ENCODE results near the gene FOLR3.
"Not testable (repeated sequence)": the region's sequence is repeated elsewhere in the genome, so short reads cannot be mapped to it uniquely, and the experiment has no call there.

FOLR3 gene

GRCh38 chr11:72123117-72123653, 12.3 kb upstream of the FOLR3 start:
- no peak for DNase-seq (ENCODE audit: low read depth in 1 of 2, low spot score in 1 of 2)

GRCh38 chr11:72124046-72124445, 11.5 kb upstream of the FOLR3 start:
- DNase-seq (ENCODE audit: low read depth in 1 of 2, low spot score in 1 of 2), result no peak

GRCh38 chr11:72125956-72126355, 9.6 kb upstream of the FOLR3 start:
- no peak for DNase-seq (ENCODE audit: low read depth in 1 of 2, low spot score in 1 of 2)

- no peak for DNase-seq (ENCODE audit: low read depth in 1 of 2, low spot score in 1 of 2)
Measured at GRCh38 chr11:72127923-72128322, 7.6 kb upstream of the FOLR3 start.

- DNase-seq (ENCODE audit: low read depth in 1 of 2, low spot score in 1 of 2), result no peak
Measured at GRCh38 chr11:72129381-72129780, 6.1 kb upstream of the FOLR3 start.

GRCh38 chr11:72132646-72133045, 2.9 kb upstream of the FOLR3 start:
- DNase-seq (ENCODE audit: low read depth in 1 of 2, low spot score in 1 of 2), result no peak

- DNase-seq (ENCODE audit: low read depth in 1 of 2, low spot score in 1 of 2), result no peak
Measured at GRCh38 chr11:72135891-72136683, 562 bp downstream of the FOLR3 start.

DNA sequence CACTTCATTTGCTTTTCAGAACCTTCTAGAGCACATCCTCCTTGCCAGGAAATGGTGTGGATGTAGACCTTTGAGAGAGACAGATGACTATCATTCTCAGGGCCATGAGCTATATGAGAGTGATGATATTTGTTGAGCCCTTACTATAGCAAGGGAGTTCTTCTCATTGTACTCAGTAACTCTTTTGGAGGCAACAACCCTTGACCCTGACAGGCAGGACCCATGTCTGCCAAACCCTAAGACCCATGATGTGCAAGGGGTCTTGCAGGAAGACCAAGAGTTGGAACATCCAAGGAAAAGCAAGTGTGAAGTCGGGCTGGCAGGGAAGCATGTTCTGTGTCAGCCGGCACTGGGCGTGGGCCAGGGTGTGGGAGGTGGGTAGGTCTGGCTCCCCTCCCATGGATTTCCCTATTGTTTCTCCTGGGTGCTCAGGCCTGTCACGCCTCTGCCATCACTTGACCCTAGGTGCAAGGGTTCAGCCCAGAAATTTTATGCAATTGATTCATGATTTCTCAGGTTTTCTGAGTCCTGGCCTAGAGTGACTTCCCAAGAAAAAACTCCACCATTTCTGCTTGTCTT, 1.2 kb downstream of the FOLR3 start:
- no peak for DNase-seq (ENCODE audit: low read depth in 1 of 2, low spot score in 1 of 2)

GRCh38 chr11:72138821-72139390, 3.4 kb downstream of the FOLR3 start:
- no peak for DNase-seq (ENCODE audit: low read depth in 1 of 2, low spot score in 1 of 2)

GRCh38 chr11:72139500-72139899, 4.0 kb downstream of the FOLR3 start:
- DNase-seq (ENCODE audit: low read depth in 1 of 2, low spot score in 1 of 2), result no peak

DNA sequence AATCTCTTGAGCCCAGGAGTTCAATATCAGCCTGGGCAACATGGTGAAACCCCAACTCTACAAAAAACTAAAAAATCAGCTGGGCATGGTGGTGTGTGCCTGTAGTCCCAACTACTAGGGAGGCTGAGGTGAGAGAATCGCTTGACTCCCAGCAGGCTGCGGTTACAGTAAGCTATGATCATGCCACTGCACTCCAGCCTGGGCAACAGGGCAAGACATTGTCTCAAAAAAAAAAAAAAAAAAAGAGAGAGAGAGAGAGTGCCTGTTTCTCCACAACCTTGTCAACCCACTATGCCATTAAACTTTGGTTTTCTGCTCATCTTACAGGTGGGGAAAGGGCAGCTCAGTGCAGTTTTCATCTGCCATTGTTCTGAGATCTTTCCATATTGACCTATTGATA, 5.1 kb downstream of the FOLR3 start:
- DNase-seq (ENCODE audit: low read depth in 1 of 2, low spot score in 1 of 2), result no peak

DNA sequence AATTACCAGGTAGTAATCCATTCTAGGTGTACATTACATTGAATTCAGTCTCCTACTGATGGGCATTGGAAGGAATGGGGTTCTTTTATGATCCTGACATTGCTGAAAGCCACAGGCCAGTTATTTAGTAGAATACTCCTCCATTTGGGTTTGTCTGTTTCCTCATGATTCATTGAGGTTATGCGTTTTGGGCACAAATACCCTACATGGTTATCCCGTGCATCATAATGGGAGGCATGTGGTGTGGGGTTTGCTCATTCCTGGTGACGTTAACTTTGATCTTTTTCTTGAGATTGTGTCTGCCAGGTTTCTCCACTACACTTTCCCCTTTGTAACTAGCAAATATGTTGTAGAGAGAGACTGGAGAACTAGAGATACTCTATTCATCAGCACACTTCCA, 5.5 kb downstream of the FOLR3 start:
- no peak for DNase-seq (ENCODE audit: low read depth in 1 of 2, low spot score in 1 of 2)

DNA sequence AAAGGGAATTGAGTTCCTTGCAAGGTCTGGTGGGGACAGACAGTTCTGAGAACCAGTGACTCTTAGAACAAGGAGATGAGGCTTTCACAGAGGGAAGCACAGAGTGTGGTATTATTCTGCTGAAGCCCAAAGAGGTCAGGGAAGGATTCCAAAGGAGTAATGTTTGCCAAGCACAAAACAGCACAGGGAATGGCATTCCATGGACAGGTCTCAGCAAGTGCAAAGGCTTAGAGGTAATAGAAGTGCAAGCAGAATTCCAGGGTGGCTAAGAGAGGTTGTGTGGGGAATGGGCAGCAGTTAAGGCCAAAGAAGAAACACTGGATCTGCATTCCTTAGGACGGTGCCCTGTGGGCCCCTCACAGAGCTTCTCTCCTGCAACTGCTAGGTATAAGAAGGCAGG, 6.6 kb downstream of the FOLR3 start:
- DNase-seq (ENCODE audit: low read depth in 1 of 2, low spot score in 1 of 2), result not testable (repeated sequence)

- DNase-seq (ENCODE audit: low read depth in 1 of 2, low spot score in 1 of 2), result not testable (repeated sequence)
Measured at GRCh38 chr11:72142543-72142942, 7.0 kb downstream of the FOLR3 start.

DNA sequence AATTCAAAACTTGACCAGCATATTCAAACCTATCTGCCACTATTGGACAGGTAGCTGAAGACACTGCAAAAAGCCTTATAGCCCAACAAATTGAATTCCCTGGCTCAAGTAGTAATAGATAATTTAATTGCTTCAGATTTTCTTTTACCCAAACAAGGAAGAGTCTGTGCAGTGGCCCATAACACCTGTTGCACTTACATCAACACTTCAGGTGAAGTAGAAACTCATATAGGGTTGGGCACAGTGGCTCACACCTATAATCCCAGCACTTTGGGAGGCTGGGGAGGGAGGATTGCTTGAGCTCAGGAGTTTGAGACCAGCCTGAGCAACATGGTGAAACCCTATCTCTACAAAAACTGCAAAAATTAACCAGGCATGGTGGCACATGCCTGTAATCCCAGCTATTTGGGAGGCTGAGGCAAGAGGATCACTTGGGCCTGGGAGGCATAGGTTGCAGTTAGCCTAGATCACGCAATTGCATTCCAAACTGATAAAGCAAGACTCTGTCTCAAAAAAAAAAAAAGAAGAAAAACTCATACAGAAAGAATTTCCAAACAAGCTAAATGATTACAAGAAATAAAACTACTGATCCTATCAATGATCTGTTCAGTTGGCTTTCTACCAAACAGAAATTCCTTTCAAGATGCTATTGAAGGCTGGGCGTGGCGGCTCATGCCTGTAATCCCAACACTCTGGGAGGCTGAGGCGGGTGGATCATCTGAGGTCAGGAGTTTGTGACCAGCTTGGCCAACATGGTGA, 9.5 kb downstream of the FOLR3 start:
- DNase-seq (ENCODE audit: low read depth in 1 of 2, low spot score in 1 of 2), result no peak

GRCh38 chr11:72146625-72147024, 11.1 kb downstream of the FOLR3 start:
- DNase-seq (ENCODE audit: low read depth in 1 of 2, low spot score in 1 of 2), result no peak

- DNase-seq (ENCODE audit: low read depth in 1 of 2, low spot score in 1 of 2), result no peak
Measured at GRCh38 chr11:72150882-72151281, 15.4 kb downstream of the FOLR3 start.

DNA sequence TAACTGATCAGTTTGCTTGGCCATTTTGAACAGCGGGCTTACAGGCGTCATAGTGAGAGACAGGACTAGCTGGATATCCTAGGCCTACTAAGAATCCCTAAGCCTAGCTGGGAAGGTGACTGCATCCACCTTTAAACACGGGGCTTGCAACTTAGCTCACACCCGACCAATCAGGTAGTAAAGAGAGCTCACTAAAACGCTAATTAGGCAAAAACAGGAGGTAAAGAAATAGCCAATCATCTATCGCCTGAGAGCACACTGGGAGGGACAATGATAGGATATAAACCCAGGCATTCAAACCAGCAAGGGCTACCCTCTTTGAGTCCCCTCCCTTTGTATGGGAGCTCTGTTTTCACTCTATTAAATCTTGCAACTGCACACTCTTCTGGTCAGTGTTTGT, 18.3 kb downstream of the FOLR3 start:
- not testable (repeated sequence) for DNase-seq (ENCODE audit: low read depth in 1 of 2, low spot score in 1 of 2)

- no peak for DNase-seq (ENCODE audit: low read depth in 1 of 2, low spot score in 1 of 2)
Measured at GRCh38 chr11:72154816-72155215, 19.3 kb downstream of the FOLR3 start.

GRCh38 chr11:72155751-72156150, 20.2 kb downstream of the FOLR3 start:
- no peak for DNase-seq (ENCODE audit: low read depth in 1 of 2, low spot score in 1 of 2)

DNA sequence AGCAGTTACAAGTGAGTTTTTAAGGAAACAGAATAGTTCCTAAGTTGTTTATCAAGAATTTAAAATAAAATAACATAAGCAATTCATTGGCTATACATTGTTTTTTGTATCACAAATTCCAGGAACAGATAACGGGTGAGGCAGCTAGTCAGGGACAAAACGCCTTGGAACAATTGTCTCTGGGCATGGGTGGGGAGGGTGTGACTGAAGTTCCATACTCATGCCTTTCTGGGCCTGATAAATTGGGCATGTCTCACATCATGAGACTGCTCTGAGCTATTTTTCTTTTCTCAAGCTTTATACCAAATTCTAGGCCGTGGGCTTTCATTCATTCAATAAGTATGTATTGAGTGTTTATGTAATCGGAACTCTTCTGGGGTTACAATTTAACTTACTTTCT, 21.6 kb downstream of the FOLR3 start:
- DNase-seq (ENCODE audit: low read depth in 1 of 2, low spot score in 1 of 2), result no peak

GRCh38 chr11:72160319-72160718, 24.8 kb downstream of the FOLR3 start:
- no peak for DNase-seq (ENCODE audit: low read depth in 1 of 2, low spot score in 1 of 2)

All from activated T-helper 1 cell treated with anti-CD3 and anti-CD28 coated beads, Interleukin-2, amount 50 U/mL, for 16 hours (primary cell).